Thyroid gland (tissue), 4 donors: Measurements from ENCODE around the gene IL1F10. TPM values are rescaled to one million over a fixed set of nuclear protein-coding genes. Genes with fewer than 3 reads are reported as not detected.

Source experiments
- DNase-seq, 2 donors: peaks; one replicate each; pipeline ENCODE4 v3.0.0-alpha.2; 2019
- H3K27ac ChIP-seq, 3 donors: fragments of 200-600 bp; sonication (generic); 1 replicate in 2 of 3; 2 replicates in 1 of 3; pipeline ENCODE4 v1.5.1; 2016 to 2019; ENCODE audit warnings: mild to moderate bottlenecking in 1 of 3, moderate library complexity in 1 of 3
- H3K27me3 ChIP-seq: fragments of 200-600 bp; sonication (generic); one replicate; pipeline ENCODE4 v1.5.1; 2019
- H3K36me3 ChIP-seq, 2 donors: fragments of 200-600 bp; sonication (generic); one replicate each; pipeline ENCODE4 v1.5.1; 2016 to 2019
- H3K4me1 ChIP-seq, 2 donors: fragments of 200-600 bp; sonication (generic); one replicate each; pipeline ENCODE4 v1.5.1; 2017 to 2019
- H3K4me3 ChIP-seq, 3 donors: fragments of 200-600 bp; sonication (generic); replicated peaks in 1 of 3; 1 replicate in 2 of 3; 2 replicates in 1 of 3; pipeline ENCODE4 v1.5.1; 2016; ENCODE audit warnings: mild to moderate bottlenecking in 1 of 3
- H3K9me3 ChIP-seq: fragments of 200-600 bp; sonication (generic); one replicate; pipeline ENCODE4 v1.5.1; 2017
- POLR2A ChIP-seq, 2 donors: fragments of 450-650 bp; IDR thresholded peaks; one replicate each; pipeline ENCODE4 v1.6.1; 2017; ENCODE audit warnings: antibody characterized with exemption in 2 of 2, mild to moderate bottlenecking in 2 of 2, moderate library complexity in 1 of 2
- WGBS, 2 donors: methylation state at CpG; one replicate each; pipeline ENCODE4 v1.1.5; 2017; 5-methylcytosine and 5-hydroxymethylcytosine counted together
- intact Hi-C: fragments of 100-400 bp; cut with DNase I; formaldehyde crosslinking; loops from one replicate; pipeline ENCODE4 v1.15.1; 2023
- total RNA-seq, 4 donors: library from RNA; depleted of rRNA; stranded (reverse); fragments of >200 nt; gene quantifications; one replicate each; pipeline ENCODE4 v1.2.3, GENCODE V29; 2016
- TF ChIP-seq, protein P1 (sequence below), 6 experiments: fragments of 200-600 bp in 3 of 6; fragments of 450-650 bp in 3 of 6; sonication (generic) in 3 of 6; IDR thresholded peaks; one replicate each; pipeline ENCODE4 v1.5.1; 2016 to 2019; ENCODE audit warnings: antibody characterized with exemption in 6 of 6, mild to moderate bottlenecking in 2 of 6, inconsistent platforms in 1 of 6, moderate library complexity in 1 of 6

IL1F10 gene
- total RNA-seq, 4 donors from 2014 or later = not detected

DNA sequence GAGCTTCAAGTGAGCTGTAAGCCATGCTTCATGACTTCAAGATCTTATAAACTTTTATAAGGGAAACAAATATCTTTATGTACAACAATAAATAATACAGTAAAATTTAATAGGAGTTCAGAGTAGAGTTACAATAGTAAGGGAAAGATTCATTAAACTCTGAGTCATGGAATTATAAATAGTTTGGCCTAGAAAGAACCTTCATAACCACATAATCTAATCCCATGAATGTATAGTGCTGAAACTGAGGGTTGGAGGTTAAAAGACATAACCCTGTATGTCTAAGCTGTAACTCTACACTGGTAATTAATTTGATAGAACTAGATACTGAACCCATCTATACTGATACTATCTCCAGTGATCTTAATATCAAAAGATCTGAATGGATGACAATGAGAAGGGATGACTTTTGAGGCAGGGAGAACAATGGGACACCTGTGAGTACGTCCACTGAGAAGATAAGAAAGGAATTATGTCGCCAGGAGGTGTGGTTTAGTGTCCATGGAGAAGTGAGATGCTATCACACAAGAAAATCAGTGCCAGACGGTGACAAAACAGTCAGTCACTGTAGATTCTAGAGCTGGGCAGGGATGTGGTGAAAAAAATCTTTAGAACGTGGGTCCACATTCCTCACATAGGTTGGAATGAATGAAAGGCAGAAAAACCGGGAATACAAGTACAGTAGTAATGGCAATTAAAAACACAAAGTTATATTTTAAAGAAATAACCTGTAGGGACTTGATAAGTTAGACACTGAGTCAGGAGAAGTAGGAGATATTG, 1.1 kb downstream of the IL1F10 start:
- TF ChIP-seq POLR2A (IDR thresholded peaks at IDR 0.05) = no peak
- TF ChIP-seq, protein P1, sequence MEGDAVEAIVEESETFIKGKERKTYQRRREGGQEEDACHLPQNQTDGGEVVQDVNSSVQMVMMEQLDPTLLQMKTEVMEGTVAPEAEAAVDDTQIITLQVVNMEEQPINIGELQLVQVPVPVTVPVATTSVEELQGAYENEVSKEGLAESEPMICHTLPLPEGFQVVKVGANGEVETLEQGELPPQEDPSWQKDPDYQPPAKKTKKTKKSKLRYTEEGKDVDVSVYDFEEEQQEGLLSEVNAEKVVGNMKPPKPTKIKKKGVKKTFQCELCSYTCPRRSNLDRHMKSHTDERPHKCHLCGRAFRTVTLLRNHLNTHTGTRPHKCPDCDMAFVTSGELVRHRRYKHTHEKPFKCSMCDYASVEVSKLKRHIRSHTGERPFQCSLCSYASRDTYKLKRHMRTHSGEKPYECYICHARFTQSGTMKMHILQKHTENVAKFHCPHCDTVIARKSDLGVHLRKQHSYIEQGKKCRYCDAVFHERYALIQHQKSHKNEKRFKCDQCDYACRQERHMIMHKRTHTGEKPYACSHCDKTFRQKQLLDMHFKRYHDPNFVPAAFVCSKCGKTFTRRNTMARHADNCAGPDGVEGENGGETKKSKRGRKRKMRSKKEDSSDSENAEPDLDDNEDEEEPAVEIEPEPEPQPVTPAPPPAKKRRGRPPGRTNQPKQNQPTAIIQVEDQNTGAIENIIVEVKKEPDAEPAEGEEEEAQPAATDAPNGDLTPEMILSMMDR (IDR thresholded peaks at IDR 0.05) = no peak
- H3K36me3 ChIP-seq = no peaks in the 10 kb centered on the region
- no peak overlapping the region for H3K4me3 ChIP-seq
- H3K27ac ChIP-seq = no peak overlapping the region
- H3K4me1 ChIP-seq = no peaks in the 10 kb centered on the region
- intact Hi-C loops = no loop called here
- WGBS, 2 donors = 52 to 58% methylated on average over 5 of the region's 5 CpGs
- no peaks in the 10 kb centered on the region for H3K27me3 ChIP-seq
- no peaks in the 10 kb centered on the region for H3K9me3 ChIP-seq
- no peak for DNase-seq

DNA sequence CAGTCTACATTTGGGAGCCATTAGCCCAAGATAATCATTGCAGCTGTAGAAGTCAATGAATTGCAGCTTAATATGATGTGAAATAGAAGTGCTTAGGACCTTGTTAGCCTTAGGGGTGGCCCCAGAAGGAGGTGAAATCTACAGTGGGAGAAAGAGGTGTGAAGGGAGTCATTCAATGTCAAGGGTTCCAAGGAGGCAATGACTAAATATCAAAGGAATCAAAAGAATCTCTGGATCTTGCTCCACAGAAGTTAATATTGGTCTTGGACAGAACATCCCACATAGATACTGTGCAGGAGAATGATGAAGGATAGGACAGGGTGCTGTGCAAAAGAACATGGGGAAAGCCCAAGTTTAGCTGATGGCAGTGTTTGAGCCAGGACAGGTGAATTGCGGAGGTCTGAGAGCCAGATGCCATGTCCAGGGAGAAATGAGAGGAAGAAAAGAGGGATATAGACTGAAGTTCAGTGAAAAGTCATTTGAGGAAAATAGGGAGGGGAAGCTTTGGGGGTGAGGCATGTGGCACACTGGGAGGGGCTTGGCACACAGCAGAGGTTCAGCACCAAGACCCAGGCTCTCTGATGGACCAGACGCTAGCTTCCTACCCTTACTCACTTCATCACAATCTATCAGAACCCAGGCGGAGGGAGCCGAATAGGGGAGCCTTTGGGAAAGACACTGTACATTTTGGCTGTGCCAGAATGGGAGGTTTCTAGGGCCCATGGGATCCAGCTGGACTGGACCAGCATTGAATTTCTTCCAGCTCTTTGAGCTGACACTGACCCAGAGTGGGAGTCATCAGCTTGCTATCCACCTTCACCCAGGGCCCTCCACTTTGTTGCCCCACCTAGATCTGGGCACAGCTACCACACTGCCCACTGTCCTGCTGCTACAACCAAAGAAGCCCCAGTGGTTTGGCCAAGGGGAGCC, 2.2 kb downstream of the IL1F10 start:
- no peaks in the 10 kb centered on the region for H3K27me3 ChIP-seq
- TF ChIP-seq POLR2A (IDR thresholded peaks at IDR 0.05) = no peak
- TF ChIP-seq, protein P1 (IDR thresholded peaks at IDR 0.05) = no peak
- intact Hi-C loops = no loop called here
- DNase-seq = no peak
- no peaks in the 10 kb centered on the region for H3K9me3 ChIP-seq
- 74 to 96% methylated on average over 4 of the region's 4 CpGs for WGBS, 2 donors
- H3K4me3 ChIP-seq = no peak overlapping the region
- no peak overlapping the region for H3K27ac ChIP-seq
- no peaks in the 10 kb centered on the region for H3K4me1 ChIP-seq
- no peaks in the 10 kb centered on the region for H3K36me3 ChIP-seq

DNA sequence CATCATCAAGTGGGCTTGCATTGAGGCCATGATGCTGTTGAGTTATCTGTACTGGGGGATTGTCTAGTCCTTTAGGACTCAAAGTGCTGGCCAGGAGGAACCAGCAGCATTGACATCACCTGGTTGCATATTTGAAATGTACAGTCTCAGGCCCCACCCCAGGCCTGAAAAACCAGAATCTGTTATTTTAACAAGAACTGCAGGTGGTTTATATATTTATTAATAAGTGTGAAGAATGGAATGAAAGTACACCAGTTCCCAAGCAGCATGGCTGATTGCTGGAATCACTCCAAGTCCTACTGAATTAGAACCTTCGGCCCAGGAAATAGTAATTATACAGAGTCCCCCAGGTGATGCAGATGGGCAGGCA, 2.8 kb downstream of the IL1F10 start:
- H3K4me3 ChIP-seq = no peak overlapping the region
- no peak for TF ChIP-seq POLR2A (IDR thresholded peaks at IDR 0.05)
- TF ChIP-seq, protein P1 (IDR thresholded peaks at IDR 0.05) = no peak
- no peak overlapping the region for H3K27ac ChIP-seq
- H3K9me3 ChIP-seq = no peaks in the 10 kb centered on the region
- H3K36me3 ChIP-seq = no peaks in the 10 kb centered on the region
- no peaks in the 10 kb centered on the region for H3K4me1 ChIP-seq
- no peak for DNase-seq
- WGBS, 2 donors = 69 to 86% methylated on average over 1 of the region's 1 CpG
- H3K27me3 ChIP-seq = no peaks in the 10 kb centered on the region
- intact Hi-C loops = no loop called here

DNA sequence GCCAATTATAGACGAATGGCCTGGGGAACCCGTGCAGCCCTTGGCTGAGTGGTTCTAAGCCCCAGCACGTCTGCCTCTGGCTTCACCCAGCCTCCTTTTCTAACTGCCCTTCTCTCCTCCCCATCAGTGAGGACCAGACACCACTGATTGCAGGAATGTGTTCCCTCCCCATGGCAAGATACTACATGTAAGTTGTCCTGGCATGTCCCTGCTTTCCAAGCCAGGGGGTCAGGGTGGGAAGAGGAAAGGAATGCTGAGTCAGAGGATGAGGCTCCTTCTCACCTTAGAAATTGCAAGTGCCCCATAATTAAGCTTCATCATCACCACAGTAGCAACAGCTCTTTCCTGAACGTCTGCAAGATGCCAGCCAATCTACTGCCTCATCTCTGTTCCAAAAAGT, 4.8 kb downstream of the IL1F10 start:
- Histone ChIP-seq H3K36me3 (no peaks in the 10 kb centered on the region), H3K27ac (no peak overlapping the region), H3K4me3 (no peak overlapping the region), H3K9me3 (no peaks in the 10 kb centered on the region), H3K27me3 (no peaks in the 10 kb centered on the region), H3K4me1 (no peaks in the 10 kb centered on the region)
- intact Hi-C loops = no loop called here
- TF ChIP-seq, protein P1 (IDR thresholded peaks at IDR 0.05) = no peak
- no peak for TF ChIP-seq POLR2A (IDR thresholded peaks at IDR 0.05)
- no peak for DNase-seq
- 67 to 79% methylated on average over 1 to 4 of the region's 4 CpGs for WGBS, 2 donors
